Esophagus muscularis mucosa (tissue), 4 donors: ENCODE results near the gene ATP2A3.

ENCODE experiments used
- EP300 ChIP-seq: sonication (generic); formaldehyde crosslinking; IDR thresholded peaks from one replicate; pipeline ENCODE4 v1.6.1; 2017; ENCODE audit warnings: antibody characterized with exemption
- POLR2A ChIP-seq: fragments of 450-650 bp; IDR thresholded peaks from one replicate; pipeline ENCODE4 v1.6.1; 2017; ENCODE audit warnings: antibody characterized with exemption, moderate library complexity, mild to moderate bottlenecking, low read depth
- TF ChIP-seq, protein P1 (sequence below), 3 experiments: fragments of 200-600 bp in 2 of 3; fragments of 450-650 bp in 1 of 3; sonication (generic) in 2 of 3; IDR thresholded peaks; one replicate each; pipeline ENCODE4 v1.5.1; 2017 to 2019; ENCODE audit warnings: antibody characterized with exemption in 3 of 3, mild to moderate bottlenecking in 2 of 3, moderate library complexity in 1 of 3

DNA sequence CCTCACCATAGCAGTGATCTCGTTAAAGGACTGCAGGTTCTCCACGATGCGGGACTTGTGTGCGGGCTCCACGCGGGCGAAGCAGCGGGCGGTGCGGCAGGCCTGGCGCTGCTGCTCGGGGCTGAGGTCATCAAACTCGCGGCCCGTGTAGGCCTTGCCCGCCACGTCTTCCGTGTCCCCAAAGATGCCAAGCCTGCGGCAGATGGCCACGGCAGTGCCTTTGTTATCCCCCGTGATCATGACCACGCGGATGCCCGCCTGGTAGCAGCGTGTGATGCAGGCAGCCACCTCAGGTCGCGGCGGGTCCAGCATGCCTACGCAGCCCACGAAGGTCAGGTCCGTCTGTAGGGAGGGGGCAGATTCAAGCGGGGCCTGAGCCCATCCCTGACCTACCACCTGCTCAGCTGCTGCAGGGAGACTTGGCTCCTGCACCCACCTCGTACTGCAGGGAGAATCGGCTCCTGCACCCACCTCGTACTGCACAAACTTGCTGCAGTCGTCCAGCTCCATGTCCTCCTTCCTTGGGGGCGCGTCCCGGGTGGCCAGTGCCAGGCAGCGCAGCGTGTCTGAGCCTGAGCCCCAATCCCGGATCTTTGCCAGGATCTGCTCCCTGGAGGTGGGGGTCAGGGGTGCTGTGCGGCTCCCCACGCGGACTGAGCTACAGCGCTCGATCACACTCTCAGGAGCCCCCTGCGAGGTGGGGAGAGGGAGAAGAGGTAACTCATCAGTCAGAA lies 23.1 kb downstream of the ATP2A3 start:
- TF ChIP-seq, protein P1, sequence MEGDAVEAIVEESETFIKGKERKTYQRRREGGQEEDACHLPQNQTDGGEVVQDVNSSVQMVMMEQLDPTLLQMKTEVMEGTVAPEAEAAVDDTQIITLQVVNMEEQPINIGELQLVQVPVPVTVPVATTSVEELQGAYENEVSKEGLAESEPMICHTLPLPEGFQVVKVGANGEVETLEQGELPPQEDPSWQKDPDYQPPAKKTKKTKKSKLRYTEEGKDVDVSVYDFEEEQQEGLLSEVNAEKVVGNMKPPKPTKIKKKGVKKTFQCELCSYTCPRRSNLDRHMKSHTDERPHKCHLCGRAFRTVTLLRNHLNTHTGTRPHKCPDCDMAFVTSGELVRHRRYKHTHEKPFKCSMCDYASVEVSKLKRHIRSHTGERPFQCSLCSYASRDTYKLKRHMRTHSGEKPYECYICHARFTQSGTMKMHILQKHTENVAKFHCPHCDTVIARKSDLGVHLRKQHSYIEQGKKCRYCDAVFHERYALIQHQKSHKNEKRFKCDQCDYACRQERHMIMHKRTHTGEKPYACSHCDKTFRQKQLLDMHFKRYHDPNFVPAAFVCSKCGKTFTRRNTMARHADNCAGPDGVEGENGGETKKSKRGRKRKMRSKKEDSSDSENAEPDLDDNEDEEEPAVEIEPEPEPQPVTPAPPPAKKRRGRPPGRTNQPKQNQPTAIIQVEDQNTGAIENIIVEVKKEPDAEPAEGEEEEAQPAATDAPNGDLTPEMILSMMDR (IDR thresholded peaks at IDR 0.05), result no peak
- TF ChIP-seq EP300 (no peak), POLR2A (no peak)
